Endodermal cell (in vitro differentiated cells): ENCODE results near the gene CDT1. TPM values are rescaled to one million over a fixed set of nuclear protein-coding genes. Genes with fewer than 3 reads are reported as not detected.

Source experiments
- DNase-seq: peaks from one replicate; pipeline ENCODE4 v3.0.0-alpha.2; 2017
- H3K27ac ChIP-seq: 2 replicates; pipeline ENCODE4 v1.5.1; 2013; ENCODE audit warnings: mild to moderate bottlenecking, low read depth, low read length, moderate library complexity
- H3K27me3 ChIP-seq: 2 replicates; pipeline ENCODE4 v1.6.1; 2013; ENCODE audit warnings: mild to moderate bottlenecking, low read length, moderate library complexity; ENCODE audit not compliant: insufficient read depth, control insufficient read depth, poor library complexity, severe bottlenecking
- H3K36me3 ChIP-seq: 2 replicates; pipeline ENCODE4 v1.7.0; 2013; ENCODE audit warnings: mild to moderate bottlenecking, low read length, moderate library complexity; ENCODE audit not compliant: control insufficient read depth, insufficient read depth
- H3K4me1 ChIP-seq: one replicate; pipeline ENCODE4 v1.7.0; 2013; ENCODE audit warnings: low read length; ENCODE audit not compliant: control insufficient read depth, insufficient read depth
- H3K4me3 ChIP-seq: 2 replicates; pipeline ENCODE4 v1.5.1; 2013; ENCODE audit warnings: mild to moderate bottlenecking, low read length, moderate library complexity
- H3K9ac ChIP-seq: 2 replicates; pipeline ENCODE4 v1.6.1; 2013; ENCODE audit warnings: mild to moderate bottlenecking, low read length, moderate library complexity; ENCODE audit not compliant: poor library complexity, severe bottlenecking; ENCODE audit errors: extremely low read depth
- H3K9me3 ChIP-seq: 2 replicates; pipeline ENCODE4 v1.6.1; 2013; ENCODE audit warnings: mild to moderate bottlenecking, low read length, moderate library complexity; ENCODE audit not compliant: control insufficient read depth
- H3K27ac Mint-ChIP-seq: 2 replicates; pipeline ENCODE4 v1.8.0; 2020; ENCODE audit warnings: mixed read lengths
- H3K27me3 Mint-ChIP-seq: 2 replicates; pipeline ENCODE4 v1.8.0; 2021; ENCODE audit warnings: mild to moderate bottlenecking, mixed read lengths; ENCODE audit not compliant: insufficient read depth
- H3K36me3 Mint-ChIP-seq: 2 replicates; pipeline ENCODE4 v1.8.0; 2020; ENCODE audit warnings: low read depth, mixed read lengths
- H3K4me1 Mint-ChIP-seq: 2 replicates; pipeline ENCODE4 v1.8.0; 2020; ENCODE audit warnings: mixed read lengths
- H3K4me3 Mint-ChIP-seq: 2 replicates; pipeline ENCODE4 v1.8.0; 2020; ENCODE audit warnings: mild to moderate bottlenecking, moderate library complexity, mixed read lengths
- H3K9me3 Mint-ChIP-seq: 2 replicates; pipeline ENCODE4 v1.8.0; 2020; ENCODE audit warnings: mild to moderate bottlenecking, mixed read lengths
- WGBS, 2 experiments: methylation state at CpG; one replicate each; pipeline versions ENCODE4 v1.1.5 to v1.1.7; 2013; ENCODE audit warnings: missing lambda C conversion rate in 2 of 2, mixed read lengths in 1 of 2; ENCODE audit not compliant: insufficient coverage in 1 of 2, insufficient read length in 1 of 2; 5-methylcytosine and 5-hydroxymethylcytosine counted together
- total RNA-seq, 2 donors: library from RNA; stranded (reverse); fragmentation: NEBNext Ultra II Directional in 1 of 2; extraction: Animal tissue kit (Norgen Biotek cat#: 25700) in 1 of 2; gene quantifications; 2 replicates in 1 of 2; 3 replicates in 1 of 2; pipeline ENCODE4 v1.2.1, GENCODE V29; 2021
- TF ChIP-seq, protein P1 (sequence below): fragments of 200-600 bp; sonication (generic); conservative IDR thresholded peaks from 2 replicates; pipeline ENCODE4 v1.5.0; 2021; ENCODE audit warnings: antibody characterized with exemption, mild to moderate bottlenecking

CDT1 gene
- total RNA-seq, 2 donors from 2014 or later = 57.1 to 63.0 TPM

DNA sequence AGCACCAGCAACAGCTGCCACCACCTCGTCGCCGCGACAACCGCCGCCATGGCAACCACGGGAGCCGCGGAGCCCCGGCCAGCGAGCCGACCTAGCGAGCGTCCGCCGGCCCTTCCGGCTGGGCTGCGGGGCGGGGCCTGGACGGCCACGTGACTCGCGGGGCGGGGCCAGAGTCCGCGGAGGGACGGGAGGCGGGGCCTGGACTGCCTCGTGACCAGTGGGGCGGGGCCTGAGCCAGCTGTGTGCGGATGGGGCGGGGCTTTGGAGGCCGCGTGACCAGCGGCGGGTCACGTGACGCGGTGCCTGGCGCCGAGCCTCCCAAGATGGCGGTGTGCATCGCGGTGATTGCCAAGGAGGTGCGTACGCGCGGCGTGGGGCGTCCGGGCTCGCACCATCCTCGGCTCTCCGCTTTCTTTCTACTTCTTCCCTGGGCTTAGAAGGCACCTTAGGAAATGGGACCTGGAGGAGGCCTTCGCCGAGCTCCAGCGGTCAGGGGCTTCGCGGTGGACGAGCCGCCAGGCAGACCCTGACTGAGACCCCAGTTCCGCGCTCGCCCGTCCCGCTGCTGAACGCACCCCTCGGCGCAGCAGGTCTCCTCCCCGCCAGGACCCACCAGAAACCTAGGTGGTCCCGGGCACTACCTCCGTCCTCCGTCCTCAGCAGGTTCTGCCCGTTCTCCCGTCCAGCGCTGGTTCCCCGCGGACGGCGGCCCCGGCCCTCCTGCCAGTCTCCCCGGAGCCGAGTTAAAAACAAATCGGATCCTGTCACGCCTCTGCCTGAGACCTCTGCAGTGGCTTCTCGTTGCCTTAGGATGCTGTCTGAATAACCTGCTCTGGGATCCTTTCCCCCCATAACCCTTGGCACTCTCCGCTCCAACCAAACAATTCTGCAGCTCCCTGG lies 53.5 kb downstream of the CDT1 start, which contains the start of the genes GALNS and TRAPPC2L:
Gene GALNS, minus strand, starts transcription at position 120 of the 900 bp plus-strand sequence. Its CDS starts 70 bp downstream, at position 50.
Gene TRAPPC2L, plus strand, starts transcription at position 300 of the 900 bp plus-strand sequence. Its CDS starts 24 bp downstream, at position 324.
- TF ChIP-seq, protein P1, sequence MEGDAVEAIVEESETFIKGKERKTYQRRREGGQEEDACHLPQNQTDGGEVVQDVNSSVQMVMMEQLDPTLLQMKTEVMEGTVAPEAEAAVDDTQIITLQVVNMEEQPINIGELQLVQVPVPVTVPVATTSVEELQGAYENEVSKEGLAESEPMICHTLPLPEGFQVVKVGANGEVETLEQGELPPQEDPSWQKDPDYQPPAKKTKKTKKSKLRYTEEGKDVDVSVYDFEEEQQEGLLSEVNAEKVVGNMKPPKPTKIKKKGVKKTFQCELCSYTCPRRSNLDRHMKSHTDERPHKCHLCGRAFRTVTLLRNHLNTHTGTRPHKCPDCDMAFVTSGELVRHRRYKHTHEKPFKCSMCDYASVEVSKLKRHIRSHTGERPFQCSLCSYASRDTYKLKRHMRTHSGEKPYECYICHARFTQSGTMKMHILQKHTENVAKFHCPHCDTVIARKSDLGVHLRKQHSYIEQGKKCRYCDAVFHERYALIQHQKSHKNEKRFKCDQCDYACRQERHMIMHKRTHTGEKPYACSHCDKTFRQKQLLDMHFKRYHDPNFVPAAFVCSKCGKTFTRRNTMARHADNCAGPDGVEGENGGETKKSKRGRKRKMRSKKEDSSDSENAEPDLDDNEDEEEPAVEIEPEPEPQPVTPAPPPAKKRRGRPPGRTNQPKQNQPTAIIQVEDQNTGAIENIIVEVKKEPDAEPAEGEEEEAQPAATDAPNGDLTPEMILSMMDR = no peak
- H3K4me1 ChIP-seq = no peaks in the 10 kb centered on the region
- H3K27me3 ChIP-seq = no peaks in the 10 kb centered on the region
- Mint-ChIP-seq H3K36me3 (peaks cover 40% of the 10 kb centered on the region), H3K27ac (peak within 1 kb of the TSS; percentile 95), H3K4me3 (peak within 1 kb of the TSS; percentile 91), H3K27me3 (no peaks in the 10 kb centered on the region), H3K4me1 (peaks cover 4% of the 10 kb centered on the region), H3K9me3 (peaks cover 1% of the 10 kb centered on the region)
- H3K27ac ChIP-seq = peak within 1 kb of the TSS; percentile 76
- WGBS, 2 experiments = 0 to 1% methylated on average over 43 to 87 of the region's 87 CpGs
- H3K4me3 ChIP-seq = peak within 1 kb of the TSS; percentile 92
- H3K36me3 ChIP-seq = peaks cover 26% of the 10 kb centered on the region
- peak within 1 kb of the TSS; percentile 91 for H3K9ac ChIP-seq
- peak; percentile 99 for DNase-seq
- H3K9me3 ChIP-seq = no peaks in the 10 kb centered on the region

GRCh38 chr16:88857728-88858339 lies 54.2 kb downstream of the CDT1 start:
- Histone ChIP-seq H3K27me3 (no peaks in the 10 kb centered on the region), H3K27ac (no peak overlapping the region), H3K4me1 (no peaks in the 10 kb centered on the region), H3K36me3 (peaks cover 29% of the 10 kb centered on the region), H3K9me3 (no peaks in the 10 kb centered on the region), H3K4me3 (peak overlapping the region; percentile 92), H3K9ac (peak overlapping the region; percentile 91)
- no peaks in the 10 kb centered on the region for H3K9me3 Mint-ChIP-seq
- 17 to 21% methylated on average over 5 to 12 of the region's 12 CpGs for WGBS, 2 experiments
- no peaks in the 10 kb centered on the region for H3K27me3 Mint-ChIP-seq
- peak overlapping the region; percentile 91 for H3K4me3 Mint-ChIP-seq
- DNase-seq = peak; percentile 90
- H3K36me3 Mint-ChIP-seq = peaks cover 40% of the 10 kb centered on the region
- peak overlapping the region; percentile 95 for H3K27ac Mint-ChIP-seq
- TF ChIP-seq, protein P1 = peak; percentile 78
- H3K4me1 Mint-ChIP-seq = peaks cover 4% of the 10 kb centered on the region

Other genes with a start within 250 kb of the CDT1 start
- gene ZC3H18, start 233.4 kb upstream of the CDT1 start, total RNA-seq = 10 to 100 TPM; 75.4 to 76.6 TPM
- not detected for gene IL17C, start 165.2 kb upstream of the CDT1 start, total RNA-seq
- 100 to 1,000 TPM; 188 to 220 TPM for gene CYBA, start 152.7 kb upstream of the CDT1 start, total RNA-seq
- 10 to 100 TPM; 79.8 to 81.4 TPM for gene MVD, start 140.7 kb upstream of the CDT1 start, total RNA-seq
- gene SNAI3, start 117.3 kb upstream of the CDT1 start, total RNA-seq = 1 to 10 TPM in 1 of 2 donors, under 1 TPM in 1; 0.77 to 2.1 TPM
- gene RNF166, start 97.4 kb upstream of the CDT1 start, total RNA-seq = 10 to 100 TPM; 24.2 to 27.2 TPM
- gene CTU2, start 97.3 kb upstream of the CDT1 start, total RNA-seq = 10 to 100 TPM; 16.7 to 24.3 TPM
- gene PIEZO1, start 18.6 kb upstream of the CDT1 start, total RNA-seq = 10 to 100 TPM; 84.1 to 97.0 TPM
- gene APRT, start 8.1 kb downstream of the CDT1 start, total RNA-seq = 100 to 1,000 TPM; 200 to 230 TPM
- gene GALNS, start 53.2 kb downstream of the CDT1 start, total RNA-seq = 10 to 100 TPM; 32.2 to 39.6 TPM
- 100 to 1,000 TPM; 110 TPM for gene TRAPPC2L, start 53.3 kb downstream of the CDT1 start, total RNA-seq
- gene PABPN1L, start 62.9 kb downstream of the CDT1 start, total RNA-seq = not detected
- 1 to 10 TPM; 1.0 to 3.1 TPM for gene CBFA2T3, start 173.4 kb downstream of the CDT1 start, total RNA-seq